H9 (cell line): Measurements from ENCODE around the gene SH3TC2. TPM values are rescaled to one million over a fixed set of nuclear protein-coding genes. Genes with fewer than 3 reads are reported as not detected.

ENCODE experiments used
- DNase-seq: peaks from one replicate; pipeline ENCODE4 v3.0.0-alpha.2; 2017
- H2AFZ ChIP-seq: one replicate; pipeline ENCODE4 v1.6.1; 2013; ENCODE audit warnings: mild to moderate bottlenecking, low read length, control low read depth, moderate library complexity
- H2AK5ac ChIP-seq: 2 replicates; pipeline ENCODE4 v1.6.1; 2013; ENCODE audit warnings: low read length, control low read depth, mixed read lengths; ENCODE audit not compliant: insufficient read length
- H2BK120ac ChIP-seq: one replicate; pipeline ENCODE4 v1.6.1; 2013; ENCODE audit warnings: low read depth, mild to moderate bottlenecking, low read length, control low read depth, inconsistent platforms; ENCODE audit not compliant: poor library complexity, severe bottlenecking
- H2BK12ac ChIP-seq: 2 replicates; pipeline ENCODE4 v1.6.1; 2013; ENCODE audit warnings: low read length, control low read depth, mixed read lengths, low read depth; ENCODE audit not compliant: insufficient read length
- H2BK15ac ChIP-seq: 2 replicates; pipeline ENCODE4 v1.6.1; 2013; ENCODE audit warnings: low read depth, low read length, control low read depth
- H2BK20ac ChIP-seq: one replicate; pipeline ENCODE4 v1.6.1; 2013; ENCODE audit warnings: low read depth, mild to moderate bottlenecking, low read length, control low read depth, inconsistent platforms; ENCODE audit not compliant: poor library complexity, severe bottlenecking
- H2BK5ac ChIP-seq: 2 replicates; pipeline ENCODE4 v1.6.1; 2013; ENCODE audit warnings: low read length, control low read depth, mixed read lengths; ENCODE audit not compliant: insufficient read length
- H3K14ac ChIP-seq: 2 replicates; pipeline ENCODE4 v1.6.1; 2013; ENCODE audit warnings: low read length, control low read depth; ENCODE audit not compliant: insufficient read depth
- H3K18ac ChIP-seq: 2 replicates; pipeline ENCODE4 v1.6.1; 2013; ENCODE audit warnings: low read depth, mild to moderate bottlenecking, mixed read lengths, low read length, control low read depth; ENCODE audit not compliant: insufficient read length
- H3K23ac ChIP-seq: 2 replicates; pipeline ENCODE4 v1.6.1; 2013; ENCODE audit warnings: low read length, control low read depth, mixed read lengths, low read depth; ENCODE audit not compliant: insufficient read length
- H3K23me2 ChIP-seq: 2 replicates; pipeline ENCODE4 v1.6.1; 2013; ENCODE audit warnings: low read depth, mild to moderate bottlenecking, mixed read lengths, low read length, control low read depth; ENCODE audit not compliant: insufficient read length, poor library complexity, severe bottlenecking
- H3K27ac ChIP-seq: 2 replicates; pipeline ENCODE4 v1.5.1; 2013; ENCODE audit warnings: low read length, control low read depth, mixed read lengths, low read depth; ENCODE audit not compliant: insufficient read length
- H3K27me3 ChIP-seq: 2 replicates; pipeline ENCODE4 v1.6.1; 2013; ENCODE audit warnings: low read length, control low read depth, inconsistent platforms; ENCODE audit not compliant: insufficient read depth
- H3K4ac ChIP-seq: 2 replicates; pipeline ENCODE4 v1.6.1; 2013; ENCODE audit warnings: low read depth, mild to moderate bottlenecking, control low read depth, inconsistent platforms, low read length, moderate library complexity
- H3K4me1 ChIP-seq: 2 replicates; pipeline ENCODE4 v1.6.1; 2013; ENCODE audit warnings: low read length, control low read depth, inconsistent platforms; ENCODE audit not compliant: insufficient read depth
- H3K4me2 ChIP-seq: 2 replicates; pipeline ENCODE4 v1.6.1; 2013; ENCODE audit warnings: low read length, control low read depth, mixed read lengths; ENCODE audit not compliant: insufficient read length, insufficient read depth
- H3K56ac ChIP-seq: 2 replicates; pipeline ENCODE4 v1.6.1; 2013; ENCODE audit warnings: low read depth, mild to moderate bottlenecking, mixed read lengths, low read length, control low read depth; ENCODE audit not compliant: insufficient read length
- H3K79me1 ChIP-seq: 2 replicates; pipeline ENCODE4 v1.6.1; 2013; ENCODE audit warnings: low read depth, mild to moderate bottlenecking, moderate library complexity, low read length, control low read depth, inconsistent platforms; ENCODE audit not compliant: insufficient read depth, poor library complexity, severe bottlenecking
- H3K79me2 ChIP-seq: 2 replicates; pipeline ENCODE4 v1.6.1; 2013; ENCODE audit warnings: low read length, control low read depth, inconsistent platforms; ENCODE audit not compliant: insufficient read depth
- H3K9ac ChIP-seq: 2 replicates; pipeline ENCODE4 v1.6.1; 2013; ENCODE audit warnings: low read length, control low read depth, mixed read lengths; ENCODE audit not compliant: insufficient read length; ENCODE audit errors: extremely low read depth
- H3K9me3 ChIP-seq: one replicate; pipeline ENCODE4 v1.6.1; 2013; ENCODE audit warnings: low read depth, low read length, inconsistent platforms; ENCODE audit not compliant: control insufficient read depth
- H3T11ph ChIP-seq: one replicate; pipeline ENCODE4 v1.6.1; 2013; ENCODE audit warnings: mild to moderate bottlenecking, low read length, control low read depth, inconsistent platforms
- H4K20me1 ChIP-seq: one replicate; pipeline ENCODE4 v1.6.1; 2013; ENCODE audit not compliant: control insufficient read depth, insufficient read length, insufficient read depth
- H4K5ac ChIP-seq: 2 replicates; pipeline ENCODE4 v1.6.1; 2013; ENCODE audit warnings: low read depth, mild to moderate bottlenecking, mixed read lengths, low read length, control low read depth; ENCODE audit not compliant: insufficient read length
- H4K8ac ChIP-seq: replicated peaks from 2 replicates; pipeline ENCODE4 v1.6.1; 2013; ENCODE audit warnings: low read length, control low read depth, mixed read lengths, low read depth; ENCODE audit not compliant: insufficient read length
- H4K91ac ChIP-seq: 2 replicates; pipeline ENCODE4 v1.6.1; 2013; ENCODE audit warnings: low read depth, mild to moderate bottlenecking, moderate library complexity, mixed read lengths, low read length, control low read depth; ENCODE audit not compliant: insufficient read length
- H3K27ac Mint-ChIP-seq, 3 experiments: 2 replicates in 2 of 3; 3 replicates in 1 of 3; pipeline ENCODE4 v1.8.0; 2020 to 2021; ENCODE audit warnings: mixed read lengths in 3 of 3, mild to moderate bottlenecking in 1 of 3, moderate library complexity in 1 of 3
- H3K27me3 Mint-ChIP-seq: 2 replicates; pipeline ENCODE4 v1.8.0; 2021; ENCODE audit warnings: low read depth, mild to moderate bottlenecking, moderate library complexity, mixed read lengths
- H3K36me3 Mint-ChIP-seq, 3 experiments: 2 replicates in 2 of 3; 3 replicates in 1 of 3; pipeline ENCODE4 v1.8.0; 2020 to 2021; ENCODE audit warnings: low read depth in 3 of 3, mixed read lengths in 3 of 3; ENCODE audit not compliant: insufficient read depth in 1 of 3
- H3K4me1 Mint-ChIP-seq, 2 experiments: 2 replicates each; pipeline ENCODE4 v1.8.0; 2020; ENCODE audit warnings: mixed read lengths in 2 of 2
- H3K4me3 Mint-ChIP-seq, 2 experiments: 2 replicates in 1 of 2; 3 replicates in 1 of 2; pipeline ENCODE4 v1.8.0; 2020 to 2021; ENCODE audit warnings: mild to moderate bottlenecking in 2 of 2, mixed read lengths in 2 of 2, moderate library complexity in 1 of 2
- H3K9me3 Mint-ChIP-seq, 2 experiments: 2 replicates in 1 of 2; 3 replicates in 1 of 2; pipeline ENCODE4 v1.8.0; 2020; ENCODE audit warnings: mild to moderate bottlenecking in 2 of 2, mixed read lengths in 2 of 2, moderate library complexity in 1 of 2
- WGBS: extraction: QIAGEN DNeasy Blood & Tissue Kit; methylation state at CpG from one replicate; pipeline ENCODE4 v1.1.7; 2013; ENCODE audit warnings: missing lambda C conversion rate, low lambda C conversion rate, mixed read lengths; ENCODE audit not compliant: insufficient read length; ENCODE audit errors: extremely low coverage; 5-methylcytosine and 5-hydroxymethylcytosine counted together
- total RNA-seq: library from RNA; stranded (reverse); gene quantifications from 2 replicates; pipeline ENCODE4 v1.2.1, GENCODE V29; 2021
- TF ChIP-seq, protein P1 (sequence below): fragments of 200-600 bp; sonication (generic); conservative IDR thresholded peaks from 3 replicates; pipeline ENCODE4 v1.8.0; 2021; ENCODE audit warnings: antibody characterized with exemption, mild to moderate bottlenecking

Gene SH3TC2
- total RNA-seq, 1 experiment from 2014 or later = not detected

DNA sequence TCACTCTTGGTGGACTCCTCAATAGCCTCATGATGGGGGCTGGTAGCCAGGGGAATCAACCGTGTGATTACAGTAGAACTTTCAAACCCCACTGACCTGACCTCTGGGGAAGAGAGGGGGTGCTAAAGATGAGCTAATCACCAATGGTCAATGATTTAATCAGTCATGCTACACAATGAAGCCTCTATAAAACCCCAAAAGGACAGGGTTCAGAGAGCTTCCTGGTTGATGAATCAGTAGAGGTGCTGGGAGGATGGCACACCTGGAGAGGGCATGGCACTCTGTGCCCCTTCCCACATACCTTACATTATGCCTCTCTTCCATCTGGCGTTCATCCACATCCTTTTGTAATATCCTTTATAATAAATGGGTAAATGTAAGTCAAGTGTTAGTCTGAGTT, 8.9 kb upstream of the SH3TC2 start:
- H2BK12ac ChIP-seq = no peak overlapping the region
- WGBS = no CpG with 5 or more reads among the region's 2 CpGs

More for the DNA sequence above, 8.9 kb upstream of the SH3TC2 start:
- H3K23ac ChIP-seq = no peak overlapping the region
- no peak overlapping the region for H3T11ph ChIP-seq
- no peak overlapping the region for H4K8ac ChIP-seq
- Mint-ChIP-seq H3K27ac (no peak overlapping the region), H3K27me3 (peaks cover 4% of the 10 kb centered on the region; the same call in 1 of the 2 replicates), H3K36me3 (no peaks in the 10 kb centered on the region), H3K4me3 (no peak overlapping the region), H3K4me1 (peaks cover 2 to 6% of the 10 kb centered on the region in 2 experiments; a peak in 3 of 4 replicates), H3K9me3 (no peaks in the 10 kb centered on the region; a peak in 1 of 5 replicates)
- TF ChIP-seq, protein P1, sequence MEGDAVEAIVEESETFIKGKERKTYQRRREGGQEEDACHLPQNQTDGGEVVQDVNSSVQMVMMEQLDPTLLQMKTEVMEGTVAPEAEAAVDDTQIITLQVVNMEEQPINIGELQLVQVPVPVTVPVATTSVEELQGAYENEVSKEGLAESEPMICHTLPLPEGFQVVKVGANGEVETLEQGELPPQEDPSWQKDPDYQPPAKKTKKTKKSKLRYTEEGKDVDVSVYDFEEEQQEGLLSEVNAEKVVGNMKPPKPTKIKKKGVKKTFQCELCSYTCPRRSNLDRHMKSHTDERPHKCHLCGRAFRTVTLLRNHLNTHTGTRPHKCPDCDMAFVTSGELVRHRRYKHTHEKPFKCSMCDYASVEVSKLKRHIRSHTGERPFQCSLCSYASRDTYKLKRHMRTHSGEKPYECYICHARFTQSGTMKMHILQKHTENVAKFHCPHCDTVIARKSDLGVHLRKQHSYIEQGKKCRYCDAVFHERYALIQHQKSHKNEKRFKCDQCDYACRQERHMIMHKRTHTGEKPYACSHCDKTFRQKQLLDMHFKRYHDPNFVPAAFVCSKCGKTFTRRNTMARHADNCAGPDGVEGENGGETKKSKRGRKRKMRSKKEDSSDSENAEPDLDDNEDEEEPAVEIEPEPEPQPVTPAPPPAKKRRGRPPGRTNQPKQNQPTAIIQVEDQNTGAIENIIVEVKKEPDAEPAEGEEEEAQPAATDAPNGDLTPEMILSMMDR = no peak
- H3K4me1 ChIP-seq = no peaks in the 10 kb centered on the region
- H2BK15ac ChIP-seq = no peak overlapping the region
- no peaks in the 10 kb centered on the region for H3K23me2 ChIP-seq
- H4K5ac ChIP-seq = no peak overlapping the region
- no peaks in the 10 kb centered on the region for H3K79me1 ChIP-seq
- H3K27me3 ChIP-seq = no peaks in the 10 kb centered on the region
- DNase-seq = no peak
- no peak overlapping the region for H3K4ac ChIP-seq
- H3K56ac ChIP-seq = no peak overlapping the region
- no peak overlapping the region for H3K4me2 ChIP-seq
- H3K9ac ChIP-seq = no peak overlapping the region
- no peak overlapping the region for H3K18ac ChIP-seq
- H3K27ac ChIP-seq = no peak overlapping the region
- no peaks in the 10 kb centered on the region for H4K20me1 ChIP-seq
- H4K91ac ChIP-seq = no peak overlapping the region
- no peak overlapping the region for H2BK20ac ChIP-seq
- no peak overlapping the region for H3K14ac ChIP-seq
- H3K79me2 ChIP-seq = no peaks in the 10 kb centered on the region
- H2AK5ac ChIP-seq = no peak overlapping the region
- H2AFZ ChIP-seq = no peak overlapping the region
- H2BK5ac ChIP-seq = no peak overlapping the region
- H3K9me3 ChIP-seq = no peaks in the 10 kb centered on the region
- H2BK120ac ChIP-seq = no peak overlapping the region
